HG02840 (cell line): Measurements from ENCODE around the gene RUNDC3A.
"Not testable (repeated sequence)": the region's sequence is repeated elsewhere in the genome, so short reads cannot be mapped to it uniquely, and the experiment has no call there.

Experiments used
- ATAC-seq: cut with Tn5 transposase; IDR thresholded peaks from one replicate; pipeline ENCODE4 v1.9.1; 2021; ENCODE audit warnings: mild to moderate bottlenecking, moderate library complexity, moderate number of reproducible peaks; ENCODE audit not compliant: unreplicated experiment, low FRiP score

RUNDC3A gene

GRCh38 chr17:44338702-44339101 lies 30.3 kb downstream of the RUNDC3A start:
- no peak for ATAC-seq

GRCh38 chr17:44340553-44340952 lies 32.2 kb downstream of the RUNDC3A start:
- ATAC-seq: not testable (repeated sequence)

GRCh38 chr17:44343510-44344209 lies 35.3 kb downstream of the RUNDC3A start:
- no peak for ATAC-seq

GRCh38 chr17:44344939-44345453 lies 36.6 kb downstream of the RUNDC3A start, which contains the start of gene GRN:
Gene GRN, plus strand, starts transcription at chr17:44345302. Its CDS starts 3,863 bp downstream, at chr17:44349165.
- peak; percentile 63 for ATAC-seq

- ATAC-seq: peak; percentile 2
These were observed 37.1 kb downstream of the RUNDC3A start for GRCh38 chr17:44345454-44346026.

GRCh38 chr17:44346064-44346844 lies 37.9 kb downstream of the RUNDC3A start:
- ATAC-seq: no peak

- not testable (repeated sequence) for ATAC-seq
These were observed 39.0 kb downstream of the RUNDC3A start for GRCh38 chr17:44347206-44348055.

- ATAC-seq: peak; percentile 38
These were observed 40.0 kb downstream of the RUNDC3A start for GRCh38 chr17:44348234-44348987.

- ATAC-seq: no peak
These were observed 40.6 kb downstream of the RUNDC3A start for GRCh38 chr17:44348988-44349364.

GRCh38 chr17:44349553-44350070 lies 41.2 kb downstream of the RUNDC3A start:
- no peak for ATAC-seq

- no peak for ATAC-seq
These were observed 42.4 kb downstream of the RUNDC3A start for GRCh38 chr17:44350733-44351226.

GRCh38 chr17:44351464-44351863 lies 43.1 kb downstream of the RUNDC3A start:
- ATAC-seq: no peak

- no peak for ATAC-seq
These were observed 43.8 kb downstream of the RUNDC3A start for GRCh38 chr17:44351961-44352827.

GRCh38 chr17:44352828-44353671 lies 44.6 kb downstream of the RUNDC3A start:
- no peak for ATAC-seq

- no peak for ATAC-seq
These were observed 45.4 kb downstream of the RUNDC3A start for GRCh38 chr17:44353672-44354331.

GRCh38 chr17:44354582-44355561 lies 46.5 kb downstream of the RUNDC3A start:
- no peak for ATAC-seq
